Natural killer cell (primary cell): ENCODE results near the gene VGF. TPM values are rescaled to one million over a fixed set of nuclear protein-coding genes. Genes with fewer than 3 reads are reported as not detected.
"Not testable (repeated sequence)": the region's sequence is repeated elsewhere in the genome, so short reads cannot be mapped to it uniquely, and the experiment has no call there.

ENCODE experiments used
- ATAC-seq, 3 donors: fragments of 150-1000 bp in 2 of 3; fragments of 200-7000 bp in 1 of 3; cut with Tn5 transposase; 1 replicate in 1 of 3; 2 replicates in 2 of 3; pipeline ENCODE4 v1.10.0; 2021; ENCODE audit warnings: mild to moderate bottlenecking in 2 of 3, moderate library complexity in 2 of 3
- DNase-seq, 2 donors: peaks; one replicate each; pipeline versions ENCODE4 v3.0.0 to v3.0.0-alpha.2; 2013 to 2021; ENCODE audit warnings: mixed read lengths in 1 of 2
- H3K27ac ChIP-seq: one replicate; pipeline ENCODE4 v1.5.1; 2013; ENCODE audit warnings: mild to moderate bottlenecking, low read length
- H3K27me3 ChIP-seq: one replicate; pipeline ENCODE4 v1.6.1; 2013; ENCODE audit warnings: low read length; ENCODE audit not compliant: control insufficient read depth, insufficient read depth
- H3K36me3 ChIP-seq: one replicate; pipeline ENCODE4 v1.6.1; 2013; ENCODE audit warnings: low read length; ENCODE audit not compliant: control insufficient read depth, insufficient read depth
- H3K4me1 ChIP-seq: one replicate; pipeline ENCODE4 v1.6.1; 2013; ENCODE audit warnings: low read length; ENCODE audit not compliant: control insufficient read depth, insufficient read depth
- H3K4me3 ChIP-seq: one replicate; pipeline ENCODE4 v1.5.1; 2013; ENCODE audit warnings: low read length
- H3K9me3 ChIP-seq: one replicate; pipeline ENCODE4 v1.6.1; 2013; ENCODE audit warnings: low read length; ENCODE audit not compliant: control insufficient read depth, insufficient read depth
- H3K27ac Mint-ChIP-seq, 2 donors: one replicate each; pipeline ENCODE4 v1.8.0; 2022; ENCODE audit warnings: mild to moderate bottlenecking in 2 of 2, mixed read lengths in 2 of 2, moderate library complexity in 1 of 2
- H3K27me3 Mint-ChIP-seq, 2 donors: one replicate each; pipeline ENCODE4 v1.8.0; 2022; ENCODE audit warnings: low read depth in 2 of 2, mixed read lengths in 2 of 2
- H3K36me3 Mint-ChIP-seq: one replicate; pipeline ENCODE4 v1.8.0; 2022; ENCODE audit warnings: mixed read lengths
- H3K4me1 Mint-ChIP-seq, 2 donors: one replicate each; pipeline ENCODE4 v1.8.0; 2022; ENCODE audit warnings: mixed read lengths in 2 of 2
- H3K4me3 Mint-ChIP-seq: one replicate; pipeline ENCODE4 v1.8.0; 2022; ENCODE audit warnings: mild to moderate bottlenecking, moderate library complexity, mixed read lengths
- H3K9me3 Mint-ChIP-seq, 2 donors: one replicate each; pipeline ENCODE4 v1.8.0; 2022; ENCODE audit warnings: mixed read lengths in 2 of 2
- WGBS: methylation state at CpG from one replicate; pipeline ENCODE4 v1.1.7; 2013; ENCODE audit warnings: missing lambda C conversion rate; ENCODE audit not compliant: insufficient coverage; 5-methylcytosine and 5-hydroxymethylcytosine counted together
- intact Hi-C: fragments of 100-400 bp; cut with micrococcal nuclease; formaldehyde crosslinking; loops from one replicate; pipeline ENCODE4 v1.14.2; 2022
- total RNA-seq, 4 donors: library from RNA; stranded (reverse); fragments of 120-200 nt in 1 of 4; gene quantifications; one replicate each; pipeline versions ENCODE4 v1.2.3 to v1.2.4, GENCODE V29; 2013 to 2022
- TF ChIP-seq, protein P1 (sequence below): fragments of 200-600 bp; IDR thresholded peaks from one replicate; pipeline ENCODE4 v1.8.0; 2022; ENCODE audit warnings: antibody characterized with exemption

VGF gene
- total RNA-seq, 3 donors from 2014 or later (not counting 1 experiment from before 2014, with no cell fraction given): not detected

DNA sequence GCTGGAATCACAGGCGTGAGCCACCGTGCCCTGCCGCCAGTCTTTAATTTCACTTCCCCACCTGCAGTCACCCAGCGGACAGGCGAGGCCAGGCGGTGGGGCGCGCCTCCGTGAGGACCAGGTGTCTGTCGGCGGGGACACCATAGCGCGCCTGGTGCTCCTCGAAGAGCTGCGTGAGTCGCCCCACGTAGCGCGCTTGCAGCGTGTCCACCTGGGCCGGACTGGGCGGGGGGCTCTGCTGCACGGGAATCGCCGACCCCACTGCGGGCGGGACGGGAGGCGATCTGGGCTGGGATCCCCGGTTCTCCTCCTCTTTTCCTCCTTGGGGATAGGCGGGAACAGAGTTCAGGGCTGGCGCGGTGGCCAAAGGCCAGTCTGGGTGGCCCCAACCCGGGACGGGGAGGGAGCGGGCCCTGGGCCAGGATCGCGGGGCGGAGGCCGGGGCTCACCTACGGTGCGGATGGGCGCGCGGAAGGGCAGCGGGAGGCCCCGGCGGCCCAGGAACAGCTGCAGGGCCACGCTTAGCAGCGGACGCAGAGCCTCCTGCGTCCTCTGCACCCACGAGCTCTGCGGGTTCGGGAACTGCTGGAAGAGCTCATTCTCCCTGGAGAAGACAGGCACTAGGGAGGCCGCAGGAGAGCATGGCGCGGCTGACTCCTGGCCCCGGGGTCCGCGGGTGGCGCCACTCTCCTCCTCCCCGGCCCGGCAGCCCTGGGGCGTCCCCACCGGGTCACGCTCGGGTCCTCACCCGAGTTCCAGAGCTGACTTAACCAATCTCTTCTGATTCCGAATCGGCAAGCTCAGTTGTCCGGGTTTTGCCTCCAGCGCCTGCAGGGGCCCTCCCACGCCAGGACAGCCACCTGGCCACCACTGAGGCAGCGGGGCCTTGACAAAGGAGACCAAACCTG, 36.6 kb upstream of the VGF start:
- WGBS: 10% methylated on average over 75 of the region's 75 CpGs
- peaks cover 16% of the 10 kb centered on the region for H3K4me1 ChIP-seq
- H3K4me3 ChIP-seq: no peak overlapping the region
- ATAC-seq (peak in 1 of 3 donors; percentile 34), DNase-seq (no peak)
- Mint-ChIP-seq H3K27ac (no peak overlapping the region), H3K27me3 (peaks cover 16 to 31% of the 10 kb centered on the region in 2 donors), H3K4me1 (peaks cover 0 to 13% of the 10 kb centered on the region in 2 donors), H3K9me3 (no peaks in the 10 kb centered on the region), H3K36me3 (no peaks in the 10 kb centered on the region), H3K4me3 (no peak overlapping the region)
- TF ChIP-seq, protein P1, sequence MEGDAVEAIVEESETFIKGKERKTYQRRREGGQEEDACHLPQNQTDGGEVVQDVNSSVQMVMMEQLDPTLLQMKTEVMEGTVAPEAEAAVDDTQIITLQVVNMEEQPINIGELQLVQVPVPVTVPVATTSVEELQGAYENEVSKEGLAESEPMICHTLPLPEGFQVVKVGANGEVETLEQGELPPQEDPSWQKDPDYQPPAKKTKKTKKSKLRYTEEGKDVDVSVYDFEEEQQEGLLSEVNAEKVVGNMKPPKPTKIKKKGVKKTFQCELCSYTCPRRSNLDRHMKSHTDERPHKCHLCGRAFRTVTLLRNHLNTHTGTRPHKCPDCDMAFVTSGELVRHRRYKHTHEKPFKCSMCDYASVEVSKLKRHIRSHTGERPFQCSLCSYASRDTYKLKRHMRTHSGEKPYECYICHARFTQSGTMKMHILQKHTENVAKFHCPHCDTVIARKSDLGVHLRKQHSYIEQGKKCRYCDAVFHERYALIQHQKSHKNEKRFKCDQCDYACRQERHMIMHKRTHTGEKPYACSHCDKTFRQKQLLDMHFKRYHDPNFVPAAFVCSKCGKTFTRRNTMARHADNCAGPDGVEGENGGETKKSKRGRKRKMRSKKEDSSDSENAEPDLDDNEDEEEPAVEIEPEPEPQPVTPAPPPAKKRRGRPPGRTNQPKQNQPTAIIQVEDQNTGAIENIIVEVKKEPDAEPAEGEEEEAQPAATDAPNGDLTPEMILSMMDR: no peak
- intact Hi-C loops: no loop called here
- H3K27me3 ChIP-seq: peaks cover 17% of the 10 kb centered on the region
- no peak overlapping the region for H3K27ac ChIP-seq
- H3K9me3 ChIP-seq: no peaks in the 10 kb centered on the region
- no peaks in the 10 kb centered on the region for H3K36me3 ChIP-seq

DNA sequence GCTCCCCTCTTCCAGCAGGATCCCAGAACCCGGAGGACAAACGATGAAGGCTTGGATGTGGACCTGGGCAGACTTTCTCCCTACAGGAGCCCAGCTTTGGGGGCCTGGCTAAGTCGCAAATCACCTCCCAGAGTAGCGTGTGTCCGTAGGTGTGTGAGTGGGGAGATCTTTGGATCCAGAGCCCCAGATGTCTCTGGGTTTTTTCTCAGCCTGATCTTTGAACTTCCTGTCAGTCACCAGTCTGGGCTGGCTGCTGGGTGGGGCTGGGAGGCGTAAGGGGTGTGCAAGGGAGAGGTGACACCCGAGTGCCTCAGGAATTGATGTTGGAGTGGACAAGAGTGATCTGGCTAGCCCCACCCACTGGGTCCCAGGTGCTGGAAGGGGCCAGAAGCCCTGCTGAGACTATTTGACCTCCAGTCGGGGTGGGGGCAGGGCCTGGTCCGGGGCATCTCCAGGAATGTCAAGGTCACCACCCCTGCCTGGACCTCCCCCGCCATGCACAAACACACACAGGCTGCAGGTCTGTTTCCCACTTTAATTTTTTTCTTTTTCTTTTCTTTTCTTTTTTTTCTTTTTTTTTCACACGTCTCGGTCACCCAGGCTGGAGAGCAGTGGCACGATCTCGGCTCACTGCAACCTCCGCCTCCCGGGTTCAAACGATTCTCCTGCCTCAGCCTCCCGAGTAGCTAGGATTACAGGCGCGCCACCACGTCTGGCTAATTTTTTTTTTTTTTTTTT, 35.7 kb upstream of the VGF start, which contains the start of gene MOGAT3:
Gene MOGAT3, minus strand, starts transcription at position 175 of the 738 bp plus-strand sequence. CDS start 182 bp downstream, outside the sequence.
- no peak for DNase-seq
- no peaks in the 10 kb centered on the region for H3K36me3 ChIP-seq
- WGBS: 32% methylated on average over 18 of the region's 21 CpGs
- Mint-ChIP-seq H3K4me1 (peaks cover 0 to 9% of the 10 kb centered on the region in 2 donors), H3K27me3 (peaks cover 16 to 31% of the 10 kb centered on the region in 2 donors), H3K4me3 (no peak within 1 kb of the TSS), H3K27ac (no peak within 1 kb of the TSS), H3K9me3 (no peaks in the 10 kb centered on the region), H3K36me3 (no peaks in the 10 kb centered on the region)
- H3K27me3 ChIP-seq: peaks cover 17% of the 10 kb centered on the region
- no peak within 1 kb of the TSS for H3K27ac ChIP-seq
- no peak within 1 kb of the TSS for H3K4me3 ChIP-seq
- TF ChIP-seq, protein P1: no peak
- no peaks in the 10 kb centered on the region for H3K9me3 ChIP-seq
- ATAC-seq: no peak
- H3K4me1 ChIP-seq: peaks cover 16% of the 10 kb centered on the region
- intact Hi-C loops: no loop called here

DNA sequence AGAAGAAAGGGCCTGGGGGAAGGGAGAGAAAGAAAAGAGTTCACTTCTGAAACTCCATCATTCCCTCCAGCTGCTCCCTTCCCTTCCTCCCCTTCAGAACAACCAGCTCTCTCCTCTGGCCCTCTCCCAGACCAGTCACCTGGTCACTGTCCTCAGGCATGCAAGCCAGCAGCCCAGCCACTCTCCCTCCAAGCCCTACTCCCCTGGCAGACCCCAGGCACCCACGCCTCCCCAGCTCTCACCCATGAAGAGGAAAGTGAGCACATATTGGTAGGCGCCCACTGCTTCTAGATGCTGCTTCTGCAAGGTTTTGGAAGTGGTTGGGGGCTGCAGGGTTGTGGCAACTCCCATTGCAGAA, 35.1 kb upstream of the VGF start:
- Mint-ChIP-seq H3K27ac (no peak overlapping the region), H3K36me3 (no peaks in the 10 kb centered on the region), H3K4me3 (no peak overlapping the region), H3K4me1 (peaks cover 0 to 9% of the 10 kb centered on the region in 2 donors), H3K27me3 (peaks cover 16 to 33% of the 10 kb centered on the region in 2 donors), H3K9me3 (no peaks in the 10 kb centered on the region)
- ATAC-seq (no peak), DNase-seq (no peak)
- H3K27ac ChIP-seq: no peak overlapping the region
- peaks cover 17% of the 10 kb centered on the region for H3K27me3 ChIP-seq
- WGBS: 76% methylated on average over 2 of the region's 2 CpGs
- H3K4me3 ChIP-seq: no peak overlapping the region
- peaks cover 16% of the 10 kb centered on the region for H3K4me1 ChIP-seq
- H3K9me3 ChIP-seq: no peaks in the 10 kb centered on the region
- H3K36me3 ChIP-seq: no peaks in the 10 kb centered on the region
- TF ChIP-seq, protein P1: no peak
- intact Hi-C loops: no loop called here

DNA sequence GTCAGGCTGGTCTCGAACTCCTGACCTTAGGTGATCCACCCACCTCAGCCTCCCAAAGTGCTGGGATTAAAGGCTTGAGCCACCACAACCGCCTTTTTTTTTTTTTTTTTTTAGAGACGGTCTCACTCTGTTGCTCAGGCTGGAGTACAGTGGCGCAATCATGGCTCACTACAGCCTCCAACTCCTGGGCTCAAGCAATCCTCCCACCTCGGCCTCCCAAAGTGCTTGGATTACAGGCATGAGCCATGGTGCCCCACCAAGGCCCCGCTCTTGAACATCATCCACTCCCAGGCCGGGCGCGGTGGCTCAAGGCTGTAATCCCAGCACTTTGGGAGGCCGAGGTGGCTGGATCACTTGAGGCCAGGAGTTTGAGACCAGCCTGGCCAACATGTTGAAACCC, 34.2 kb upstream of the VGF start:
- DNase-seq, ATAC-seq, H3K27ac ChIP-seq, H3K27ac Mint-ChIP-seq, intact Hi-C loops, H3K9me3 ChIP-seq, H3K4me3 ChIP-seq, H3K9me3 Mint-ChIP-seq, H3K4me1 Mint-ChIP-seq, H3K4me3 Mint-ChIP-seq, H3K36me3 Mint-ChIP-seq, H3K36me3 ChIP-seq: not testable (repeated sequence)
- Histone ChIP-seq H3K27me3 (peaks cover 17% of the 10 kb centered on the region), H3K4me1 (peaks cover 16% of the 10 kb centered on the region)
- WGBS: 90% methylated on average over 10 of the region's 10 CpGs
- H3K27me3 Mint-ChIP-seq: peaks cover 16 to 33% of the 10 kb centered on the region in 2 donors
